ENCODE results near the gene KLHL14. TPM values are rescaled to one million over a fixed set of nuclear protein-coding genes. Genes with fewer than 3 reads are reported as not detected.

Gene KLHL14
- total RNA-seq, 1 experiment from 2014 or later: not detected

DNA sequence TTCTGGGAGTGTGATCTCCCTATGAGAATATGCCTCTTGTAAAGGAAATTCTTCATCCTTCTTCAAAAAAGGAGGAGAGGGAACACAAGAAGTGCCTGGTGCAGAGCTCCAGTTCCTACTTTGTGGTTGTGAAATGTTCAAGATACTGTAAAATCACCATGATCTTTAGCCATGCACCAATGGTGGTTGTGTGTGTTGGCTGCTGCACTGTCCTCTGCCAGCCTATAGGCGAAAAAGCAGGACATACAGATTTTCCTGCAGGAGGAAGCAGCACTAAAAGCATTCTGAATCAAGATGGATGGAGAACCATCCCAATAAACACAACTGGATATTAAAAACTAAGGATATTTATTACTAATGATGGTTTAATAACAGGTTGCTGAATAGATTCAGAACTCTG lies 6.2 kb upstream of the KLHL14 start:
- BruUV-seq (replicated peaks): no TSS peak
- ChIA-PET CTCF (interaction anchor here (1.3 kb wide), 1 partner anchor 8 kb away, joined by 7 read pairs; no protein-coding TSS in a partner anchor), POLR2A (no interaction called here)
- TF ChIP-seq, protein P1, sequence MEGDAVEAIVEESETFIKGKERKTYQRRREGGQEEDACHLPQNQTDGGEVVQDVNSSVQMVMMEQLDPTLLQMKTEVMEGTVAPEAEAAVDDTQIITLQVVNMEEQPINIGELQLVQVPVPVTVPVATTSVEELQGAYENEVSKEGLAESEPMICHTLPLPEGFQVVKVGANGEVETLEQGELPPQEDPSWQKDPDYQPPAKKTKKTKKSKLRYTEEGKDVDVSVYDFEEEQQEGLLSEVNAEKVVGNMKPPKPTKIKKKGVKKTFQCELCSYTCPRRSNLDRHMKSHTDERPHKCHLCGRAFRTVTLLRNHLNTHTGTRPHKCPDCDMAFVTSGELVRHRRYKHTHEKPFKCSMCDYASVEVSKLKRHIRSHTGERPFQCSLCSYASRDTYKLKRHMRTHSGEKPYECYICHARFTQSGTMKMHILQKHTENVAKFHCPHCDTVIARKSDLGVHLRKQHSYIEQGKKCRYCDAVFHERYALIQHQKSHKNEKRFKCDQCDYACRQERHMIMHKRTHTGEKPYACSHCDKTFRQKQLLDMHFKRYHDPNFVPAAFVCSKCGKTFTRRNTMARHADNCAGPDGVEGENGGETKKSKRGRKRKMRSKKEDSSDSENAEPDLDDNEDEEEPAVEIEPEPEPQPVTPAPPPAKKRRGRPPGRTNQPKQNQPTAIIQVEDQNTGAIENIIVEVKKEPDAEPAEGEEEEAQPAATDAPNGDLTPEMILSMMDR (IDR thresholded peaks at IDR 0.05; ENCODE audit: unreplicated experiment): no peak
- Mint-ChIP-seq H3K27ac (ENCODE audit: low read depth, unreplicated experiment) (no peak overlapping the region), H3K4me3 (ENCODE audit: unreplicated experiment) (no peak overlapping the region), H3K4me1 (ENCODE audit: insufficient read depth, unreplicated experiment) (peaks cover 6% of the 10 kb centered on the region), H3K36me3 (ENCODE audit: insufficient read depth, unreplicated experiment) (no peaks in the 10 kb centered on the region), H3K27me3 (ENCODE audit: insufficient read depth, unreplicated experiment) (peaks cover 40% of the 10 kb centered on the region), H3K9me3 (ENCODE audit: unreplicated experiment) (no peaks in the 10 kb centered on the region)
- DNase-seq (ENCODE audit: unreplicated experiment): no peak
- intact Hi-C loops (cut with micrococcal nuclease): no loop called here

DNA sequence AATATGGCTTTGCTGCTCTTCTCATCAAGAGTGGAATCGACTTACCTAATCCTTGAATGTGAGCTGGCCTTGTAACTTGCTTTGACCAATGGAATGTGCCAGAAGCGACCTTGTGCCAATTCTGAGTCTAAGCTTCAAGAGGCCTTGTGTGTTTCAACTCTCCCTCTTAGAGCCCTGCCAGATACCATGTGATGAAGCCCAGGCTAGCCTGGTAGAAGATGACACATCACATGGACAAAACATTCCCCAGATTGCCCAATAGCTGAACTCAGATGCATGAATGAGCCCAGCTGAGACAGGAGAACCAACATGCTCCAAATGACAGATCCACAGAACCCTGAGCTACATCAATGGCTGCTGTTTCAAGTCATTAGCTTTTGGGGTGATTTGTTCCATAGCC lies 4.2 kb upstream of the KLHL14 start:
- Mint-ChIP-seq H3K27me3 (ENCODE audit: insufficient read depth, unreplicated experiment) (peaks cover 49% of the 10 kb centered on the region), H3K9me3 (ENCODE audit: unreplicated experiment) (no peaks in the 10 kb centered on the region), H3K27ac (ENCODE audit: low read depth, unreplicated experiment) (no peak overlapping the region), H3K4me1 (ENCODE audit: insufficient read depth, unreplicated experiment) (peaks cover 6% of the 10 kb centered on the region), H3K4me3 (ENCODE audit: unreplicated experiment) (no peak overlapping the region), H3K36me3 (ENCODE audit: insufficient read depth, unreplicated experiment) (no peaks in the 10 kb centered on the region)
- intact Hi-C loops (cut with micrococcal nuclease): no loop called here
- no TSS peak for BruUV-seq (replicated peaks)
- CTCF ChIA-PET: interaction anchor here (0.5 to 0.6 kb wide), 2 partner anchors 9 to 33 kb away, joined by 3 read pairs; no protein-coding TSS in a partner anchor
- POLR2A ChIA-PET: no interaction called here
- peak; percentile 30 for DNase-seq (ENCODE audit: unreplicated experiment)
- TF ChIP-seq, protein P1 (IDR thresholded peaks at IDR 0.05; ENCODE audit: unreplicated experiment): no peak

DNA sequence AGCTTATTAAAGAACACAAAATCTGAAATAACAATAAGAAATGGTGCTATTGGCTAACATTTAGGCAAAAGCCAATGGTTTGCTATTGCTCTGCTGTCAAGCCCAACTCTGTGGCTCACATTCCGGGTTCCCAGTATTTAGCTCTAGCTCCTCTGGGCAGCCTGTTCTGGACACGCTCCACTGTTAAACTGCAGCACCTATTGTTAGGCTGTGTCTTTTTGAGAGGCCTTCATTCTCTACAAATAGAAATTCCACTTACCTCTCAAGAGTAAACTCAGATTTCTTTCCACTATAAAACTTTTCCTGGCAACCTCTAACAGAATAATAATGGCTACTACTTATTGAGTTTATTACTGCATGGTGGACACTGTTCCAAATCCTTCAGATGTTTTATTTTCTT lies 3.7 kb upstream of the KLHL14 start:
- BruUV-seq (replicated peaks): no TSS peak

DNA sequence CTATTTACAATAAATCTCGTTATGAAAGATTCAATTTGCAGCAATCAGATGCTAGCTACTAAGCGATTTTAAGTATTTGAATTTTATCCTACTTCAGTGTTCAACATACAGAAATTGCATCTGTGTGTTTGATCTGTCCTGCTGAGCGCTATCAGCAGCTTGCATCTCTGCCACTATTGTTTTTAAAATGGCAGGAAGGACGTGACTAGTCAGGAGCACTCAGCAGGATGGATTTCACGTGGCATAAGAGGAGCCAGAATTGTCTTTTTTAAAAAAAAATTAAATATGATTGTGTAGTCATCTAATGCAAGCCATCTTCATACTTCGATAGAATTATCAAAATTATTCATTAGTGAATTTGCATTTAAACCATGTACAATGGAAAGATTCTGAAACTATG lies 2.8 kb upstream of the KLHL14 start:
- H3K4me3 Mint-ChIP-seq (ENCODE audit: unreplicated experiment): no peak overlapping the region
- H3K9me3 Mint-ChIP-seq (ENCODE audit: unreplicated experiment): no peaks in the 10 kb centered on the region
- H3K27ac Mint-ChIP-seq (ENCODE audit: low read depth, unreplicated experiment): no peak overlapping the region
- no peak for DNase-seq (ENCODE audit: unreplicated experiment)
- H3K36me3 Mint-ChIP-seq (ENCODE audit: insufficient read depth, unreplicated experiment): no peaks in the 10 kb centered on the region
- intact Hi-C loops (cut with micrococcal nuclease): no loop called here
- TF ChIP-seq, protein P1 (IDR thresholded peaks at IDR 0.05; ENCODE audit: unreplicated experiment): no peak
- peaks cover 6% of the 10 kb centered on the region for H3K4me1 Mint-ChIP-seq (ENCODE audit: insufficient read depth, unreplicated experiment)
- peaks cover 56% of the 10 kb centered on the region for H3K27me3 Mint-ChIP-seq (ENCODE audit: insufficient read depth, unreplicated experiment)
- ChIA-PET POLR2A (no interaction called here), CTCF (no interaction called here)
- BruUV-seq (replicated peaks): no TSS peak

More for the DNA sequence above, 3.7 kb upstream of the KLHL14 start:
- Mint-ChIP-seq H3K36me3 (ENCODE audit: insufficient read depth, unreplicated experiment) (no peaks in the 10 kb centered on the region), H3K9me3 (ENCODE audit: unreplicated experiment) (no peaks in the 10 kb centered on the region), H3K4me1 (ENCODE audit: insufficient read depth, unreplicated experiment) (peaks cover 6% of the 10 kb centered on the region), H3K27ac (ENCODE audit: low read depth, unreplicated experiment) (no peak overlapping the region), H3K4me3 (ENCODE audit: unreplicated experiment) (no peak overlapping the region), H3K27me3 (ENCODE audit: insufficient read depth, unreplicated experiment) (peaks cover 49% of the 10 kb centered on the region)
- intact Hi-C loops (cut with micrococcal nuclease): no loop called here
- no peak for DNase-seq (ENCODE audit: unreplicated experiment)
- ChIA-PET CTCF (interaction anchor here (0.5 to 0.6 kb wide), 2 partner anchors 9 to 34 kb away, joined by 3 read pairs; no protein-coding TSS in a partner anchor), POLR2A (no interaction called here)
- TF ChIP-seq, protein P1 (IDR thresholded peaks at IDR 0.05; ENCODE audit: unreplicated experiment): no peak
